ENCODE results near the gene FMN2.

- TF ChIP-seq, protein P1, sequence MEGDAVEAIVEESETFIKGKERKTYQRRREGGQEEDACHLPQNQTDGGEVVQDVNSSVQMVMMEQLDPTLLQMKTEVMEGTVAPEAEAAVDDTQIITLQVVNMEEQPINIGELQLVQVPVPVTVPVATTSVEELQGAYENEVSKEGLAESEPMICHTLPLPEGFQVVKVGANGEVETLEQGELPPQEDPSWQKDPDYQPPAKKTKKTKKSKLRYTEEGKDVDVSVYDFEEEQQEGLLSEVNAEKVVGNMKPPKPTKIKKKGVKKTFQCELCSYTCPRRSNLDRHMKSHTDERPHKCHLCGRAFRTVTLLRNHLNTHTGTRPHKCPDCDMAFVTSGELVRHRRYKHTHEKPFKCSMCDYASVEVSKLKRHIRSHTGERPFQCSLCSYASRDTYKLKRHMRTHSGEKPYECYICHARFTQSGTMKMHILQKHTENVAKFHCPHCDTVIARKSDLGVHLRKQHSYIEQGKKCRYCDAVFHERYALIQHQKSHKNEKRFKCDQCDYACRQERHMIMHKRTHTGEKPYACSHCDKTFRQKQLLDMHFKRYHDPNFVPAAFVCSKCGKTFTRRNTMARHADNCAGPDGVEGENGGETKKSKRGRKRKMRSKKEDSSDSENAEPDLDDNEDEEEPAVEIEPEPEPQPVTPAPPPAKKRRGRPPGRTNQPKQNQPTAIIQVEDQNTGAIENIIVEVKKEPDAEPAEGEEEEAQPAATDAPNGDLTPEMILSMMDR (conservative IDR thresholded peaks at IDR 0.05) = no peak
- no peak for TF ChIP-seq EZH2 (IDR thresholded peaks at IDR 0.05; ENCODE audit: low read depth)
Observed at GRCh38 chr1:240457203-240457602, 365.5 kb downstream of the FMN2 start.
